Heart right ventricle (tissue), 16 donors: ENCODE data around the gene COL15A1. TPM values are rescaled to one million over a fixed set of nuclear protein-coding genes. Genes with fewer than 3 reads are reported as not detected.

Source experiments
- ATAC-seq, 8 donors: fragments of 200-7000 bp; cut with Tn5 transposase; one replicate each; pipeline ENCODE4 v1.9.1; 2020; ENCODE audit warnings: mild to moderate bottlenecking in 8 of 8, moderate library complexity in 8 of 8, moderate number of reproducible peaks in 1 of 8
- DNase-seq, 2 donors: peaks; one replicate each; pipeline ENCODE4 v3.0.0-alpha.2; 2020
- H3K27ac ChIP-seq, 10 donors: fragments of 200-600 bp; sonication (generic) in 2 of 10; one replicate each; pipeline versions ENCODE4 v1.5.0 to v1.8.0; 2020 to 2022; ENCODE audit warnings: mild to moderate bottlenecking in 3 of 10
- H3K27me3 ChIP-seq, 7 donors: fragments of 200-600 bp; one replicate each; pipeline ENCODE4 v1.8.0; 2021 to 2022; ENCODE audit warnings: mild to moderate bottlenecking in 2 of 7
- H3K36me3 ChIP-seq, 9 donors: fragments of 200-600 bp; sonication (generic) in 1 of 9; one replicate each; pipeline versions ENCODE4 v1.5.0 to v1.8.0; 2020 to 2022; ENCODE audit warnings: mild to moderate bottlenecking in 2 of 9
- H3K4me1 ChIP-seq, 9 donors: fragments of 200-600 bp; sonication (generic) in 1 of 9; one replicate each; pipeline versions ENCODE4 v1.5.0 to v1.8.0; 2020 to 2022; ENCODE audit warnings: mild to moderate bottlenecking in 4 of 9
- H3K4me3 ChIP-seq, 10 donors: fragments of 200-600 bp; sonication (generic) in 2 of 10; one replicate each; pipeline versions ENCODE4 v1.5.0 to v1.8.0; 2020 to 2022; ENCODE audit warnings: mild to moderate bottlenecking in 7 of 10, moderate library complexity in 2 of 10
- H3K9me3 ChIP-seq, 11 donors: fragments of 200-600 bp in 10 of 11; sonication (generic) in 2 of 11; one replicate each; pipeline versions ENCODE4 v1.5.0 to v1.8.0; 2013 to 2022; ENCODE audit warnings: mild to moderate bottlenecking in 2 of 11, control low read depth in 1 of 11, moderate library complexity in 1 of 11
- WGBS, 2 donors: extraction: QIAGEN DNeasy Blood & Tissue Kit; methylation state at CpG; one replicate each; pipeline ENCODE4 v1.1.7; 2013; ENCODE audit warnings: inconsistent platforms in 1 of 2; 5-methylcytosine and 5-hydroxymethylcytosine counted together
- intact Hi-C, 10 donors: fragments of 100-400 bp; cut with DNase I; formaldehyde crosslinking; loops; one replicate each; pipeline versions ENCODE4 v1.11.1 to v1.14.2; 2022
- polyA plus RNA-seq, 2 donors: library from polyadenylated mRNA; stranded (reverse); fragments of 200-250 nt; gene quantifications; one replicate each; pipeline ENCODE4 v1.2.3, GENCODE V29; 2013
- total RNA-seq, 10 donors: library from RNA; stranded (reverse); fragmentation: NEBNext Ultra II Directional in 3 of 10; extraction: Animal tissue kit (Norgen Biotek cat#: 25700) in 3 of 10; gene quantifications; one replicate each; pipeline versions ENCODE4 v1.2.1 to v1.2.4, GENCODE V29; 2021 to 2023
- TF ChIP-seq, protein P1 (sequence below), 9 donors: fragments of 200-600 bp; sonication (generic) in 2 of 9; IDR thresholded peaks; one replicate each; pipeline versions ENCODE4 v1.5.0 to v1.8.0; 2021 to 2022; ENCODE audit warnings: antibody characterized with exemption in 9 of 9, mild to moderate bottlenecking in 5 of 9, moderate library complexity in 1 of 9
- donor health status: Arrhythmogenic right ventricular cardiomyopathy.
- donor health status: ischemic (EF 13 %, LVEDD 7.1; RV severe dilation, severe dysfunction).
- donor health status: healthy with polysubstance abuse.
- donor health status: DM: no; HTN: yes; CAD: no.
- donor health status: DM: no; HTN: no; CAD: no.
- donor health status: ischemic (EF 25% LVEDD 6.9; RV normal size, moderate dysfunction).
- donor health status: ischemic (EF 25% LVEDD 5.7; RV mildly dilated, moderate dysfunction).
- donor health status: healthy.
- donor health status: DM: yes; HTN: yes; CAD: no.
- donor health status: Ischemic cardiomyopathy.
- donor health status: ischemic (EF 35%, LVEDD 5.7; RV mildly dilated, moderate dysfunction).
- donor health status: nonischemic (EF 11% LVEDD 7.7; RV severe dilation, severe dysfunction).
- donor health status: DM: yes; HTN: yes; CAD: no.
- donor health status: PGD.
- donor health status: ischemic (EF 29% LVEDD 5.4; RV normal size, mild dysfunction).
- donor health status: nonischemic (EF 23%, LVEDD 6.1; RV moderate dilation, normal function).

COL15A1 gene
- total and polyA plus RNA-seq, 12 donors: 25.6 to 64.8 (median 51.0) TPM

DNA sequence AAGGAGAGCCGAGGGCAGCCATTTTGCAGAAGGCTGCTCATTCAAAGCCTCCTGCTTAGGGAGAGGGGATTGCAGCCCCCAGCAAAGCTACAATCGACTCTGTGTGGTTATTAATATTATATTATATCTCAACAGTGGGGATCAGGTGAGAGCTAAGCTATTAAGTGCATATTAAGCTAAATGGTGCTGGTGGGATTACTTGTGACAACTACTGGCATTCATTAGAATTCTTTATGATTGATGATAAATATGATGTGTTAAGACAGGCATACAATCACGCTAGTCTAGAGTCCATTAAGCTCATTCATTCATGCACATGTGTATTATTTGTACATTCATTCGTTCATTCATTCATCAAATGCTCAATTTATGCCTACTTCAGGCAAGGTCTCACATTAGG is 23.0 kb downstream of the COL15A1 start:
- Histone ChIP-seq H3K36me3 (peaks cover 0 to 11% (median 0%) of the 10 kb centered on the region in 9 donors), H3K27me3 (no peaks in the 10 kb centered on the region), H3K9me3 (no peaks in the 10 kb centered on the region), H3K27ac (peak overlapping the region in 2 of 10 donors; percentile 26 to 92), H3K4me3 (no peak overlapping the region), H3K4me1 (peaks cover 10 to 99% (median 39%) of the 10 kb centered on the region in 9 donors)
- TF ChIP-seq, protein P1, sequence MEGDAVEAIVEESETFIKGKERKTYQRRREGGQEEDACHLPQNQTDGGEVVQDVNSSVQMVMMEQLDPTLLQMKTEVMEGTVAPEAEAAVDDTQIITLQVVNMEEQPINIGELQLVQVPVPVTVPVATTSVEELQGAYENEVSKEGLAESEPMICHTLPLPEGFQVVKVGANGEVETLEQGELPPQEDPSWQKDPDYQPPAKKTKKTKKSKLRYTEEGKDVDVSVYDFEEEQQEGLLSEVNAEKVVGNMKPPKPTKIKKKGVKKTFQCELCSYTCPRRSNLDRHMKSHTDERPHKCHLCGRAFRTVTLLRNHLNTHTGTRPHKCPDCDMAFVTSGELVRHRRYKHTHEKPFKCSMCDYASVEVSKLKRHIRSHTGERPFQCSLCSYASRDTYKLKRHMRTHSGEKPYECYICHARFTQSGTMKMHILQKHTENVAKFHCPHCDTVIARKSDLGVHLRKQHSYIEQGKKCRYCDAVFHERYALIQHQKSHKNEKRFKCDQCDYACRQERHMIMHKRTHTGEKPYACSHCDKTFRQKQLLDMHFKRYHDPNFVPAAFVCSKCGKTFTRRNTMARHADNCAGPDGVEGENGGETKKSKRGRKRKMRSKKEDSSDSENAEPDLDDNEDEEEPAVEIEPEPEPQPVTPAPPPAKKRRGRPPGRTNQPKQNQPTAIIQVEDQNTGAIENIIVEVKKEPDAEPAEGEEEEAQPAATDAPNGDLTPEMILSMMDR (IDR thresholded peaks at IDR 0.05): no peak
- no peak for ATAC-seq
- DNase-seq: no peak
- 88 to 94% methylated on average over 4 of the region's 4 CpGs for WGBS, 2 donors
- intact Hi-C loops: no loop called here

- peak overlapping the region in 6 of 10 donors; percentile 18 to 92 (median 35) for H3K27ac ChIP-seq
Measured at GRCh38 chr9:98967257-98967656, 23.6 kb downstream of the COL15A1 start.

GRCh38 chr9:98967680-98968079 is 24.0 kb downstream of the COL15A1 start:
- intact Hi-C loops: no loop called here
- Histone ChIP-seq H3K4me1 (peaks cover 10 to 99% (median 37%) of the 10 kb centered on the region in 9 donors), H3K4me3 (no peak overlapping the region), H3K36me3 (peaks cover 0 to 11% (median 0%) of the 10 kb centered on the region in 9 donors), H3K27ac (peak overlapping the region in 5 of 10 donors; percentile 26 to 92 (median 42)), H3K9me3 (no peaks in the 10 kb centered on the region), H3K27me3 (no peaks in the 10 kb centered on the region)
- TF ChIP-seq, protein P1 (IDR thresholded peaks at IDR 0.05): no peak
- DNase-seq (no peak), ATAC-seq (no peak)
- WGBS, 2 donors: 79 to 87% methylated on average over 4 of the region's 4 CpGs

More at GRCh38 chr9:98967257-98967656, 23.6 kb downstream of the COL15A1 start:
- no peak for DNase-seq
- peak in 1 of 8 donors; percentile 7 for ATAC-seq
- H3K36me3 ChIP-seq: peaks cover 0 to 11% (median 0%) of the 10 kb centered on the region in 9 donors
- no peaks in the 10 kb centered on the region for H3K27me3 ChIP-seq
- intact Hi-C loops: no loop called here
- WGBS, 2 donors: 82 to 84% methylated on average over 4 of the region's 4 CpGs
- no peaks in the 10 kb centered on the region for H3K9me3 ChIP-seq
- TF ChIP-seq, protein P1 (IDR thresholded peaks at IDR 0.05): no peak
- peaks cover 10 to 99% (median 37%) of the 10 kb centered on the region in 9 donors for H3K4me1 ChIP-seq
- no peak overlapping the region for H3K4me3 ChIP-seq

- ATAC-seq (no peak), DNase-seq (no peak)
- peaks cover 15 to 99% (median 46%) of the 10 kb centered on the region in 9 donors for H3K4me1 ChIP-seq
- 85 to 86% methylated on average over 6 of the region's 6 CpGs for WGBS, 2 donors
- no peaks in the 10 kb centered on the region for H3K9me3 ChIP-seq
- no peak overlapping the region for H3K4me3 ChIP-seq
- no peaks in the 10 kb centered on the region for H3K27me3 ChIP-seq
- intact Hi-C loops: no loop called here
- peak overlapping the region in 4 of 10 donors; percentile 42 to 92 (median 63) for H3K27ac ChIP-seq
- TF ChIP-seq, protein P1 (IDR thresholded peaks at IDR 0.05): no peak
- H3K36me3 ChIP-seq: peaks cover 0 to 11% (median 0%) of the 10 kb centered on the region in 9 donors
Measured at GRCh38 chr9:98968601-98969337, 25.1 kb downstream of the COL15A1 start.
